ENCODE data around the gene FAM181A. TPM values are rescaled to one million over a fixed set of nuclear protein-coding genes. Genes with fewer than 3 reads are reported as not detected.

The FAM181A gene
- total and polyA plus RNA-seq, 2 experiments from 2014 or later = not detected

DNA sequence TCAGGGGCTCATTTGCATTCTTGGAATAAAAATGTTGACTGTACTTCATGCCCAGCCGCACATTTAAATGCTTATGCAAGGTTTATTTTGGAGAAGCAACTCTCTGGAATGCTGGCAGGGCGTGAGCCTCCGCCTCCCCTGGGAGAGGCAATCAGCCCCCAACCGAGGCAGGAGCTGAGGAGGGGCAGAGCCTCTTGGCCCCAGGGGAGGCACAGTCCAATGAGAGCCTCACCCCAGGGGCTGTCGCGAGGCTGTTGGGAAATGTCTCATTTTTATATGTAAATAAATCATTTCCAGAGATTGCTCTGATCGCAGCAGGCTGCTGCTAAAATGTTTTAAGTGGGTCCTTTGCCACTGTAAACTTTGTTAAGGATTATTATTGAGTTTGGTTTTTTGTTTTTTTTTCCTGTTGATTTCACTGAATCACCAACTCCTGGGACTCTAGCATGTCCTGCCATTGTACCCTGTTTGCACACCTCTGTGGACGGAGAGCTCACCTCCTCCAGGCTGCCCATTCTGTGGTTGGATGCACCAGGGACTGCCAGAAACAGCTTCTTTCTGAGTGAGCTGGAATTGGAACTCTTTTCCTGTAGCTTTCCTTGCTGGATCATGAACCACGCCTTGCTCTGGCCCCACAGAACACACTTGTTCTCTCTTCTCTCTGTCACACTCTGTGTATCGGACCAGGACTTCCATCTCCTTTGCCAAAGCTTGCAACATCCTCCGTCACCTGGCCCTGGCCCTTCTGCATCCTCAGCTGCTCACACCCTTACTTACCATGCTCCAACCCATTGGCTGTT, 46.9 kb upstream of the FAM181A start:
- peak; percentile 30 for DNase-seq
- Histone ChIP-seq H4K20me1 (ENCODE audit: insufficient read depth) (no peaks in the 10 kb centered on the region), H3K4me1 (ENCODE audit: insufficient read depth) (0 out of 2 replicates have a peak, but pooled peaks cover 3% of the 10 kb centered on the region), H3K4me3 (peak overlapping the region; percentile 25; the same call in 1 of the 2 replicates), H3K4me2 (ENCODE audit: unreplicated experiment) (peak overlapping the region; percentile 49), H3F3A (ENCODE audit: insufficient read depth) (no peaks in the 10 kb centered on the region), H3K9ac (no peak overlapping the region), H3K9me3 (ENCODE audit: low read depth) (no peaks in the 10 kb centered on the region), H2AFZ (no peak overlapping the region), H3K79me2 (ENCODE audit: insufficient read depth) (no peaks in the 10 kb centered on the region), H3K36me3 (ENCODE audit: low read depth) (no peaks in the 10 kb centered on the region), H3K9me2 (ENCODE audit: insufficient read depth) (no peaks in the 10 kb centered on the region), H3K27me3 (replicated peaks; ENCODE audit: insufficient read depth) (no peaks in the 10 kb centered on the region), H3K27ac (no peak overlapping the region)
- in situ Hi-C loops (cut with MboI) = loop anchor here (10.0 kb wide), 1 partner anchor 225 kb away; no protein-coding TSS in a partner anchor
- 1 to 2% methylated on average over 11 of the region's 11 CpGs for WGBS, 2 experiments (ENCODE audit: low coverage in 1 of 2, low lambda C conversion rate in 2 of 2, missing lambda C conversion rate in 2 of 2)
- TF ChIP-seq EZH2phosphoT487 (IDR thresholded peaks at IDR 0.05; ENCODE audit: insufficient read depth, low read depth) (no peak), EZH2 (IDR thresholded peaks at IDR 0.05; ENCODE audit: insufficient read depth, poor library complexity, severe bottlenecking) (no peak)

DNA sequence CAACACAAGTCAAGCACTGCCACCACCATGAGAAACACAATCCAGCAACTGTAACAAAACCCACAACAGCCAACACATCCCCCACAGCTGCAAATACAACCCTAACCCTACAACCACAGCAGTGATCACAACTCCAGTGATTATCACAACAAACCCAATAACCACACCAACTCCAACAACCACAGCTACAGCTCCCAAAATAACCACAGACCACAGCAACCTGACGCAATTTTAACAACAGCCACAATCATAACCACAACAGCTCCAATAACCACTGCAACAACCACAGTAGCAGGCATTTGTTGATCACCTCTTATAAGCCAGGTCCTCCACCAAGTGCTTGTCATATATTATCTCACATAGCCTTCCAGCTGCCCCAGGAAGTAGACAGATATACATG, 42.2 kb upstream of the FAM181A start:
- WGBS, 2 experiments (ENCODE audit: low coverage in 1 of 2, low lambda C conversion rate in 2 of 2, missing lambda C conversion rate in 2 of 2) = 58 to 68% methylated on average over 1 of the region's 1 CpG

DNA sequence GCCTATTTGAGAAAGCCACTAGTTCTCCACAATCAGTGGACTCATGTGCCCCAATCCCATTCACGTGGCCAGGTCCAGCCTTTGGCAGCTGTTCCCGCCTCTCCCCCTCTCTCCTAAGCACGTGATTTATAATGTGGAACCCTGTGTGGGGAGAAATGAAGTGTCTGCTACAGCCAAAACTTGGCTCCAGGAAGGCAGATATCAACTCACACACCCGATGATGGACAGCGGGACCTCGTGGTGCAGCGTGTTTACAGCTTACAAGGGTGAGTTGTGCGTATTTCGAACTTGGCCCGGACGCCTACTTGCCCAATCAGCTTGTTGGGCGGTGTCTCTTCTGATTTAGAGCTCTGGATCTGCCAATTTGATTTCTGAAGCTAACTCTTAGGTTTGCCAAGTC, 38.1 kb upstream of the FAM181A start:
- in situ Hi-C loops (cut with MboI) = loop anchor here (10.0 kb wide), 1 partner anchor 234 kb away; no protein-coding TSS in a partner anchor
- no peaks in the 10 kb centered on the region for H3F3A ChIP-seq (ENCODE audit: insufficient read depth)
- no peak overlapping the region for H3K9ac ChIP-seq
- no peak for DNase-seq
- H3K27me3 ChIP-seq (replicated peaks; ENCODE audit: insufficient read depth) = no peaks in the 10 kb centered on the region; the same call in 1 of the 2 replicates
- H3K9me2 ChIP-seq (ENCODE audit: insufficient read depth) = no peaks in the 10 kb centered on the region
- no peaks in the 10 kb centered on the region for H4K20me1 ChIP-seq (ENCODE audit: insufficient read depth)
- H3K79me2 ChIP-seq (ENCODE audit: insufficient read depth) = no peaks in the 10 kb centered on the region
- no peaks in the 10 kb centered on the region for H3K36me3 ChIP-seq (ENCODE audit: low read depth)
- H3K4me3 ChIP-seq = no peak overlapping the region
- H3K4me1 ChIP-seq (ENCODE audit: insufficient read depth) = no peaks in the 10 kb centered on the region
- no peak overlapping the region for H2AFZ ChIP-seq
- H3K4me2 ChIP-seq (ENCODE audit: unreplicated experiment) = no peak overlapping the region
- H3K9me3 ChIP-seq (ENCODE audit: low read depth) = no peaks in the 10 kb centered on the region
- H3K27ac ChIP-seq = no peak overlapping the region
- no peak for TF ChIP-seq EZH2 (IDR thresholded peaks at IDR 0.05; ENCODE audit: insufficient read depth, poor library complexity, severe bottlenecking)
- TF ChIP-seq EZH2phosphoT487 (IDR thresholded peaks at IDR 0.05; ENCODE audit: insufficient read depth, low read depth) = no peak
- WGBS, 2 experiments (ENCODE audit: low coverage in 1 of 2, low lambda C conversion rate in 2 of 2, missing lambda C conversion rate in 2 of 2) = 46 to 48% methylated on average over 12 of the region's 12 CpGs

More for the DNA sequence above, 42.2 kb upstream of the FAM181A start:
- Histone ChIP-seq H2AFZ (no peak overlapping the region), H3F3A (ENCODE audit: insufficient read depth) (no peaks in the 10 kb centered on the region), H3K9me2 (ENCODE audit: insufficient read depth) (no peaks in the 10 kb centered on the region), H3K36me3 (ENCODE audit: low read depth) (no peaks in the 10 kb centered on the region), H3K4me1 (ENCODE audit: insufficient read depth) (no peaks in the 10 kb centered on the region), H3K4me2 (ENCODE audit: unreplicated experiment) (no peak overlapping the region), H4K20me1 (ENCODE audit: insufficient read depth) (no peaks in the 10 kb centered on the region), H3K27ac (no peak overlapping the region), H3K79me2 (ENCODE audit: insufficient read depth) (no peaks in the 10 kb centered on the region), H3K27me3 (replicated peaks; ENCODE audit: insufficient read depth) (no peaks in the 10 kb centered on the region; the same call in 1 of the 2 replicates), H3K9me3 (ENCODE audit: low read depth) (no peaks in the 10 kb centered on the region), H3K9ac (no peak overlapping the region), H3K4me3 (no peak overlapping the region)
- TF ChIP-seq EZH2 (IDR thresholded peaks at IDR 0.05; ENCODE audit: insufficient read depth, poor library complexity, severe bottlenecking) (no peak), EZH2phosphoT487 (IDR thresholded peaks at IDR 0.05; ENCODE audit: insufficient read depth, low read depth) (no peak)
- in situ Hi-C loops (cut with MboI) = loop anchor here (10.0 kb wide), 1 partner anchor 230 kb away; no protein-coding TSS in a partner anchor
- no peak for DNase-seq

DNA sequence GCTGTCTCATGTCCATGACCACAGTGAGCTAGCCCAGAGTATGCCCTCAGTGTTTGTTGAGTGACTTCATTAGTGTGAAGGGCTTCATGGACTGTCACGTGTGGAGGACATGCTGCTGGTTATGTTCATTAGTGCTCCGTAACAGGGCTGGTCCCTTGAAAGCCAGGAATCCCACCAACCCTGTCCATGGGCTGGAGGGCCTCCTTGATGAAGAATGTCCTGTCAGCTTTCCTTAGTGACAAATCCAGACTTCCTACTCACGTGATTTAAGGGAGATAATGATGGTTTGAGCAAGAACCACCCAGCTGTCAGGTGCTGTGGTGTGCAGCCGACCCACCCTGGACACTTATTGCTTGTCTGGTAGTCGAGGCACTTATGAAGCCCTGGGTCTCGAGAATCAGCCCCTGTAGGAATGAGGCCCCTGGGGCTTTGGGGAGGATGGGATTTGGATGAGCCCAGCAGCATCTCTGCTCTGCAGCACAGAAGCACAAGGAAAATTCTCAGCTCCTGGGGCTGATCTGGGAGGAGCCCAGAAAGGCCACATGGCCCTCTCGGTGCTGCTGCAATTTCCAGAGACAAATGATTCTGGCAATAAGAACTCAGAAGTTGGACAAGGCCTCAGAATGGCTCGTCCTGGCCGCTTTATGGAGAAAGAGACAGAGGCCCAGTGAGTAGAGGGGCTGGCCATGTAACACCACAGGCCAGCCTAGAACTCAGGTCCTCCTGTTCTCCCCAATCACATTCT, 37.2 kb upstream of the FAM181A start:
- Histone ChIP-seq H3K9ac (no peak overlapping the region), H3K4me3 (no peak overlapping the region), H3K36me3 (ENCODE audit: low read depth) (no peaks in the 10 kb centered on the region), H3K79me2 (ENCODE audit: insufficient read depth) (no peaks in the 10 kb centered on the region), H4K20me1 (ENCODE audit: insufficient read depth) (no peaks in the 10 kb centered on the region), H3K27me3 (replicated peaks; ENCODE audit: insufficient read depth) (no peaks in the 10 kb centered on the region; the same call in 1 of the 2 replicates), H3K4me2 (ENCODE audit: unreplicated experiment) (no peak overlapping the region), H3K4me1 (ENCODE audit: insufficient read depth) (no peaks in the 10 kb centered on the region), H2AFZ (no peak overlapping the region), H3F3A (ENCODE audit: insufficient read depth) (no peaks in the 10 kb centered on the region), H3K27ac (no peak overlapping the region), H3K9me2 (ENCODE audit: insufficient read depth) (no peaks in the 10 kb centered on the region), H3K9me3 (ENCODE audit: low read depth) (no peaks in the 10 kb centered on the region)
- no peak for TF ChIP-seq EZH2 (IDR thresholded peaks at IDR 0.05; ENCODE audit: insufficient read depth, poor library complexity, severe bottlenecking)
- no peak for TF ChIP-seq EZH2phosphoT487 (IDR thresholded peaks at IDR 0.05; ENCODE audit: insufficient read depth, low read depth)
- in situ Hi-C loops (cut with MboI) = loop anchor here (10.0 kb wide), 1 partner anchor 235 kb away; no protein-coding TSS in a partner anchor
- 20 to 30% methylated on average over 9 of the region's 9 CpGs for WGBS, 2 experiments (ENCODE audit: low coverage in 1 of 2, low lambda C conversion rate in 2 of 2, missing lambda C conversion rate in 2 of 2)
- DNase-seq = no peak
